Stimulated activated CD4-positive, alpha-beta T cell treated with anti-CD3 and anti-CD28 coated beads, Interleukin-12 subunit alpha, Interleukin-12 subunit beta, amount 100 ng/mL, for 24 hours (primary cell): ENCODE measurements around the gene ADPRM.
"Not testable (repeated sequence)": the region's sequence is repeated elsewhere in the genome, so short reads cannot be mapped to it uniquely, and the experiment has no call there.

ENCODE experiments used
- DNase-seq, 2 experiments: peaks; one replicate each; pipeline ENCODE4 v3.0.0-alpha.2; 2020; ENCODE audit warnings: low read depth in 2 of 2

Gene ADPRM

DNA sequence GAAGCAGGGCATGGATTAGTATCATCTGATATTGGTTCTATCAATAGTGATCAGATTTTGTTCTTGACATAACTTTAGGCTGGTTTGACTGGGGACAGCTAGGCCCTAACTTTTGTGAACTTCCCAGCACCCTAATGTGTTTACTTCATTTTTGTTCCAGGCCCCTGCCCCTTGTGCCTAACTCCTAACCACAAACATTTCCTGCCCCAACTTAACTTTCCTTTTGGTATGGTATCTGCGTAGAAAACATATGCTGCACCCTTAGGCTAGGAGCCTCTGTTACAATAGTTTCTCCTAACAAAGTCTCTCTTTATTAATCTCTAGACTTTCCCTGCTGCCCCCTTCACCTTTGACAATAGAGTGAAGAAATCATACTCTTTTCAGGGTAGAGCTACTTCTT is 2.5 kb downstream of the ADPRM start:
- DNase-seq, result no peak

GRCh38 chr17:10702574-10702973 is 5.2 kb downstream of the ADPRM start:
- no peak for DNase-seq

DNA sequence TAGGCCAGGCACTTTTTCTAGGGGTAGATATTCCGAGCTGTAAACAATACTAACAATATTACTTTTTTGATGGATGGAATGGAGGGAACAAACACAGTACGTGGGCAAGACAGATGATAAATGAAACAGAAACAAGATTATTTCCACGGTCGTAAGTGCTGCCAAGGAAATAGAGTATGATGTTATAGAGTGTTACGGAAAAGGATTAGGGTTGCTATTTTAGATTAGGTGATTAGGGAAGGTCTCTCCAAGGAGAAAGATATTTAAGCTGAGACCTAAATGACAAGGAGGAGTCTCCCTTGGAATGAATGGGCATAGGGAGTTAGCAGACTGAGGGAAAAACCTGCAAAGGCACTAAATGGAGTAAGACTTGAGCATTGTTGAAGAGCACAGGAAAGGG is 8.3 kb downstream of the ADPRM start:
- DNase-seq, result no peak

- DNase-seq, result no peak
Observed at GRCh38 chr17:10713318-10713717, 15.9 kb downstream of the ADPRM start.

GRCh38 chr17:10716218-10716617 is 18.8 kb downstream of the ADPRM start:
- DNase-seq, result no peak

GRCh38 chr17:10718547-10718946 is 21.2 kb downstream of the ADPRM start:
- no peak for DNase-seq

DNA sequence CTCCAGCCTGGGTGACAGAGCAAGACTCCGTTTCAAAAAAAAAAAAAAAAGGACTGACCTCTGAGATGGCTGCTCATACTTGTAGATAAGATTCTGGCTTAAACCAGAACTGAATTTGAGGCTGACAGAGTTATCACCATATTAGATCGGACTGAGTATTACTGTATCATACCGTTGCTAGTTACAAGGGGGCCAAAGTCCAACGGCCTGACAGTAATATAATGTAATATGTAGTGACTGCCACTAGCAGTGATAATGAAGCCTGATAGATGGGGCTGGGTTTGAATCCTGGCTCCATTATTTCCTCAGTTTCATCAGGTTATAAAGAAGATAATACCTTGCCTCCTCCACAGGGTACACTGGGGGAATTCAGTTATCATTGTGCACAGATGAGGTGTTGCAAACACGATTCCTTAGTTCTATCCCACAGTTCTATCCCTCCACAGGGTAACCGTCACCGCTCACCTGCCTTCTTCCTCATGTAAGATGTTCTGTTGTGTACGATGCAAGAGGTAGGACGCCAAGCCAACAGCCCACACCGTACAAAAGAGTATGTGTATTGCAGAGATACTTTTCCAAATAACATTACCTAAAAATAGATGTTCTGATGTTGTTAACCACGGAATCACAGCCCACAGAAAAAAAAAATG is 27.3 kb downstream of the ADPRM start:
- DNase-seq, result no peak

DNA sequence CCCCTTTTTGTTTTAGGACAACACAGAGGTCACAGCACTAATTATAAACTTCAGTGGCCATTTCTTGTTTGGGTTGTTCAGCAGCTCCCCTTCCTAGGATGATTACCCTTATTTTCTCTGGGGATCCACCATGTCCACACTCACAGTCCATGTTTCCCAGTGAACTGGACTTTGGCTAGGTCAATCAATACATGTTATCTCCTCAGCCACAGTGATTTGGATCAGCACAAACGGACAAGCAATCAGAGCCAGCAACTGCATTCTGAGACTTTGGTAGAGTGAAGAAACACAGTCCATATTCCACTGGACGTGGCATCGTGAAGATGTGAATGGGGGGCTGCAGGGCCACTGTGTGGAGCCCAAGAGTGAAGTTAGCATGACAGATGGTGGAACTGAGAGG is 27.9 kb downstream of the ADPRM start:
- no peak for DNase-seq

GRCh38 chr17:10726196-10726595 is 28.8 kb downstream of the ADPRM start:
- no peak for DNase-seq

GRCh38 chr17:10727192-10727591 is 29.8 kb downstream of the ADPRM start:
- no peak for DNase-seq

- no peak for DNase-seq
Observed at GRCh38 chr17:10728331-10728892, 31.0 kb downstream of the ADPRM start.

DNA sequence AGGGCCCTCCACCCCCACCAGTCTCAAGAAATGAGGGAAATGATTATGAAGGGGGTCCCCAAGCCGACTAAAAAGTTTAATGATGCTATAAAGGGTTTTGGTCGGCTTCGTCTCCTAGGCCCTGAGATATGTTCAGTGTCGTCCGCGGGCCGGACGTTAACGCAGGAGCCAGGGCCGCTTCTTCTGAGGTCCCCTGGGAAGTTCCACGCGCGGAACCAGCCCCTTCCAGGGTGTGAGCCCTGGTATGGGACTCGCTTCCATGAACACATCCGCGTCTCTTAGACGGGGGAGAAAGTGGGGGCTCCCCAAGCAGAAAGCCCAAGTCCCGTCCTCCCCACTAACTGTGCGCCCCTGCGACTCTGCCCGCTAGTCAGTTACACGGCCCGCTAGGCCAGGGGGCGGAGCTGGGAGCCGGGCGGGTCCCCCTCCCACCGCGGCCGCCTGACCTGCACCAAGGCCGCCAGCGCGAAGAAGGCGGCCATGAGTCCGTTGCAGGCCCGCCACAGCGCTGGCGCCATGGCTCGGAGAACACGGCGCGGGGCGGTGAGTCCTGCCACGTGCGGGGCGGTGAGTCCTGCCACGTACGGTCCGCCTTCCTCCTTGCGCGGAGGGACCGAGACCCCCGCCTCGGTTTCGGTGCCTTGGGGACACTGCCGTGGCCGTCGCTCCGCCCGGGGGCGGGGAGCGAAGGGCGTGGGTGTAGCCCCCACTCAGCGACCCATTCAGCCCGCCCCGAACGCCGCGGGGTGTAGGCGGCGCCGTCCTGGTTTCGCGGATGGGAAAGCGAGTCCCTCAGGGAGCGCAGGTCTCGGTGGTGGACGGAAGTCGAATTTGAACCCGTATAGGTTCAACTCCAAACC is 32.2 kb downstream of the ADPRM start, which contains the start of gene TMEM220:
Gene TMEM220 (minus strand): TSS at position 690 of the 860 bp plus-strand sequence. CDS start 172 bp downstream, at position 518.
- peak in 1 of 2 experiments; percentile 38 for DNase-seq

GRCh38 chr17:10730247-10730646 is 32.9 kb downstream of the ADPRM start:
- DNase-seq, result not testable (repeated sequence)

DNA sequence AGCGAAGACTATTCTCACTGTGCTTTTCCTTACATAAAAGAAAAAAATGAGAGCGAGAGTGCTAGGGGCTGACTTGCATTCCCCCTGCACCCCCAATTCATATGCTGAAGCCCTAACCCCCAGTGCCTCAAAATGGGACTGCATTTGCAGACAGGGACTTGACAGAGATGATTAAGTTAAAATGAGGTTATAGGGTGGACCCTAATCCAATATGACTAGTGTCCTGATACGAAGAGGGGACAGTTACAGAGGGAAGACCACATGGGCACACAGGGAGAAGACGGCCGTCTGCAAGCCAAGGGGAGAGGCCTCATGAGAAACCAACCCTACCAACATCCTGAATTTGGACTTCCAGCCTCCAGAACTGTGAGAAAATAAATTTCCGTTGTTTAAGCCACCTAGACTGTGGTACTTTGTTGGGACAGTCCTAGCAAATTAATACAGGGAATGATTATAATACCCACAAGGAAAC is 34.0 kb downstream of the ADPRM start:
- DNase-seq, result no peak

DNA sequence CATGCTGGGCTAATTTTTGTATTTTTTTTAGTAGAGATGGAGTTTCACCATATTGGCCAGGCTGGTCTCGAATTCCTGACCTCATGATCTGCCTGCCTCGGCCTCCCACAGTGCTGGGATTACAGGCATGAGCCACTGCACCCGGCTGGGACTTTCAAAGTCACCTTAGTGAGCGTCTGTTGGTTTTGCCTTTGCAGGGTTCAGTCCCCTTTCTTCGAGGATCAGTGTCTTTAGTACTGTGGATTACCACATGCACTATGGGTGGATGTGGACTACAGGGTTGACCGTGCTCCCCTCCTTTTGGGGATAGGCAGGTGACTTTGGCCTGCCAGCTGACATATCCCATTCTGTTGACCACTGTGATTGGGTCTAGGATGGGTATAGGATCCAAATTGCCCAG is 34.7 kb downstream of the ADPRM start:
- not testable (repeated sequence) for DNase-seq

- DNase-seq, result no peak
Observed at GRCh38 chr17:10733666-10734065, 36.3 kb downstream of the ADPRM start.

DNA sequence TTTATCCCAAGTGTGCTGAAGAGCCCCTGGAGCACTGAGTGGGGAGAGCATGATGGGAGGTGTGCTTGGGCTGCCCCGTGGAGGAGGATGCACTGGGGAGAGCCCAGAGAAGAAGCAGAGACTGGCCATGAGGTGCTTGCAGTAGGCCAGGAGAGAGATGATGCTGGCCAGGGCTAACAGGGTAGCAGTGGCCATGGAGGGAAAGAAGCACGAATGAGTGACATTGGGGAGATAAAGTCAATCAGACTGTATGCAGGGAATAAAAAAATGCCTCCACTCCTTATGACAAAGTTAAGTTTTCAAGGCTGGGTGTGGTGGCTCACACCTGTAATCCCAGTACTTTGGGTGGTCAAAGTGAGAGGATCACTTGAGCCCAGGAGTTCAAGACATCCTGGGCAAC is 37.9 kb downstream of the ADPRM start:
- DNase-seq, result no peak

- no peak for DNase-seq
Observed at GRCh38 chr17:10735821-10736220, 38.4 kb downstream of the ADPRM start.

DNA sequence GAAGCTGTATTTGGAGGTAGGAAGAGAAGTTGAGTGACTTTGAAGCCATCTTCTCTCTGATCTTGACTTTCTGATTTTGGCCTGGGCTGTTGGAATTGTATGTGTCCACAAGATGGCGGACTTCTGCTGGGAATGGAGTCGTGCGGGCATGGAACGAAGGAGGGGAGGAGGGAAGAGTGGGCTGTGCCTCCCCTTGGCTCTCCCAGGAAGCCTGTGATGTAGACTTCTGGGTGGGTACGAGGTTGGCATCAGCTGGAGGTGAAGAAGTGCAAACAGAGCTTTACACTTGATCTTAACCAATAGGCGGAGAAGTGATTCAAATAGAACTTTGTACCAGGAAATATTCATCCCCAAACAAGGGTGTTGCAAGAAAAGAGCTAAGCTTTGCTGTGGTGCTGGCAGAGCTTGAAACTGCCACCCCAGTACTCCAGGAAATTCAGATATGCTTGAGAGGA is 39.8 kb downstream of the ADPRM start:
- peak in 1 of 2 experiments; percentile 8 for DNase-seq

- DNase-seq, result no peak
Observed at GRCh38 chr17:10737736-10738135, 40.3 kb downstream of the ADPRM start.

DNA sequence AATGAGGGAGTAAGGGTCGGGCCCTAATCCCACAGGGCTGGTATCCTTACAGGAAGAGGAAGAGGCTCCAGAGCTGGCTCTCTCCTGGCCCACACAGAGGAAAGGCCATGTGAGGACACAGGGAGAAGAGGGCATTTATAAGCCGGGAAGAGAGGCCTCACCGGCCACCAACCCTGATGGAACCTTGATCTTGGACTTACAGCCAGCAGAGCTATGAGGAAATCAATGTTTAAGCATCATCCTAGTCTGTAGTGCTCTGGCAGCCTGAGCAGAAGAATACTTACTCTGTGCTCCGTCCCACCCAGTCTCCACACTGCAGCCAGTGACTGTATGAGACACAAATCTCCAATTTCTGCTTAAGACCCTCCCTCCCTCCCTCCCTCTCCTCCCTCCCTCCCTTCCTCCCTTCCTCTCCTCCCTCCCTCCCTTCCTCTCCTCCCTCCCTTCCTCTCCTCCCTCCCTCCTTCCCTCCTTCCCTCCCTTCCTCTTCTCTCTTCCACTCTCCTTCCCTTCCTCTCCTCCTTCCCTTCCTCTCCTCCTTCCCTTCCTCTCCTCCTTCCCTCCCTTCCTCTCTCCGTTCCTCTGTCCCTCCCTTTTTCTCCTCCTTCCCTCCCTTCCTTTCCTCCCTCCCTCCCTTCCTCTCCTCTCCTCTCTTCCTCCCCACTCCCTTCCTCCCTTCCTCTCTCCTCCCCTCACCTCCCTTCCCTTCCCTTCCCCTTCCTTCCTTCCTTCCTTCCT is 41.3 kb downstream of the ADPRM start:
- DNase-seq, result no peak

GRCh38 chr17:10739386-10739785 is 42.0 kb downstream of the ADPRM start:
- no peak for DNase-seq
